ENCODE measurements around the gene CD4. TPM values are rescaled to one million over a fixed set of nuclear protein-coding genes. Genes with fewer than 3 reads are reported as not detected.
"Not testable (repeated sequence)": the region's sequence is repeated elsewhere in the genome, so short reads cannot be mapped to it uniquely, and the experiment has no call there.

The CD4 gene
- polyA plus RNA-seq (ENCODE audit: insufficient read length) = 25.5 TPM
- long read RNA-seq, donor 1, partial matches to known transcripts = 57 of 58 reads
- long read RNA-seq, donor 1, other reads (novel, unspliced or antisense) = 0 of 58 reads
- long read RNA-seq, donor 2, partial matches to known transcripts = 5 of 25 reads
- long read RNA-seq, donor 2, other reads (novel, unspliced or antisense) = 16 of 25 reads
- long read RNA-seq, donor 3, partial matches to known transcripts = 32 of 32 reads
- long read RNA-seq, donor 3, other reads (novel, unspliced or antisense) = 0 of 32 reads
- long read RNA-seq, donor 4 = 0 reads
- long read RNA-seq, donor 5, partial matches to known transcripts = 0 of 11 reads
- long read RNA-seq, donor 5, other reads (novel, unspliced or antisense) = 8 of 11 reads
- long read RNA-seq, donor 6, partial matches to known transcripts = 0 of 3 reads
- long read RNA-seq, donor 6, other reads (novel, unspliced or antisense) = 0 of 3 reads
- long read RNA-seq, donor 7, transcript CD4-201 (10 exons, 3,114 nt) = major isoform, 8 of 9 reads
- long read RNA-seq, donor 7, partial matches to known transcripts = 0 of 9 reads
- long read RNA-seq, donor 7, other reads (novel, unspliced or antisense) = 0 of 9 reads
- long read RNA-seq, donor 8, partial matches to known transcripts = 0 of 2 reads
- long read RNA-seq, donor 8, other reads (novel, unspliced or antisense) = 0 of 2 reads

GRCh38 chr12:6788972-6789924 is at the start of gene CD4:
TSS of gene CD4 (plus strand) at chr12:6789528. CDS start at chr12:6800139, 10,611 bp downstream.
- peak; percentile 13 for DNase-seq

GRCh38 chr12:6742080-6742479 is 47.2 kb upstream of the CD4 start:
- not testable (repeated sequence) for DNase-seq

- DNase-seq = no peak
Measured at GRCh38 chr12:6742834-6743233, 46.5 kb upstream of the CD4 start.

- DNase-seq = not testable (repeated sequence)
Measured at GRCh38 chr12:6743300-6743699, 46.0 kb upstream of the CD4 start.

- DNase-seq = no peak
Measured at GRCh38 chr12:6745741-6746525, 43.4 kb upstream of the CD4 start.

GRCh38 chr12:6747216-6747615 is 42.1 kb upstream of the CD4 start:
- DNase-seq = no peak

GRCh38 chr12:6748761-6749160 is 40.6 kb upstream of the CD4 start:
- no peak for DNase-seq

GRCh38 chr12:6750506-6750905 is 38.8 kb upstream of the CD4 start:
- DNase-seq = no peak

GRCh38 chr12:6751767-6752166 is 37.6 kb upstream of the CD4 start:
- no peak for DNase-seq

GRCh38 chr12:6752167-6752920 is 37.0 kb upstream of the CD4 start:
- peak; percentile 46 for DNase-seq

GRCh38 chr12:6752921-6753771 is 36.2 kb upstream of the CD4 start, which contains the start of gene MLF2:
TSS of gene MLF2 (minus strand) at chr12:6753141. CDS start at chr12:6752334, 807 bp downstream.
- DNase-seq = peak; percentile 98

GRCh38 chr12:6753772-6754356 is 35.5 kb upstream of the CD4 start:
- no peak for DNase-seq

- no peak for DNase-seq
Measured at GRCh38 chr12:6754411-6754810, 34.9 kb upstream of the CD4 start.

- no peak for DNase-seq
Measured at GRCh38 chr12:6757028-6757690, 32.2 kb upstream of the CD4 start.

GRCh38 chr12:6758506-6759095 is 30.7 kb upstream of the CD4 start:
- DNase-seq = no peak

- DNase-seq = no peak
Measured at GRCh38 chr12:6759741-6760140, 29.6 kb upstream of the CD4 start.

GRCh38 chr12:6763380-6763779 is 25.9 kb upstream of the CD4 start:
- no peak for DNase-seq

All from left kidney (tissue), 8 donors.